Measurements from ENCODE around the gene B2M. TPM values are rescaled to one million over a fixed set of nuclear protein-coding genes. Genes with fewer than 3 reads are reported as not detected.
"Not testable (repeated sequence)": the region's sequence is repeated elsewhere in the genome, so short reads cannot be mapped to it uniquely, and the experiment has no call there.

Gene B2M
- total and polyA plus RNA-seq, 7 donors: 400 to 891 (median 577) TPM

DNA sequence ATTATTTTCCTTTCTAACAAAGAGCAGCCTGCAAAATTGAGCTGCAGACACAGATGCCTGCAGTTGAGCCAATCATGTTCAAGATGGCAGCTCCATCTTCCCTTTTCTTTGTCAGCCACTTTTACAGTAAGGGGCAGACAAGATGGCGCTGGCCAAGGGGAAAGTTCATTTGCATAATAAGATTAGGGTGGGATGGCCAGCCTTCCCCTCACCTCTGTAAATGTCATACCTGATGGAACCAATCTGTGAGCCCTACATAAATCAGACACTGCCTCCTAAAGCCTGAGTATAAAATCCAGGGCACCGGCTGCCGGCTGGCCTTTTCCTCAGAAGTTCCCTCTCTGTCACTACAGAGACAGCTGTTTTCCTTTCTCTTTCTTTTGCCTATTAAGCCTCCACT lies 16.0 kb upstream of the B2M start:
- H3K27ac ChIP-seq: no peak overlapping the region
- H3K9me3 ChIP-seq: no peaks in the 10 kb centered on the region
- H3K4me3 ChIP-seq: no peak overlapping the region
- H3K36me3 ChIP-seq (ENCODE audit: insufficient read depth in 1 of 2, low read depth in 1 of 2): no peaks in the 10 kb centered on the region
- TF ChIP-seq, protein P1, sequence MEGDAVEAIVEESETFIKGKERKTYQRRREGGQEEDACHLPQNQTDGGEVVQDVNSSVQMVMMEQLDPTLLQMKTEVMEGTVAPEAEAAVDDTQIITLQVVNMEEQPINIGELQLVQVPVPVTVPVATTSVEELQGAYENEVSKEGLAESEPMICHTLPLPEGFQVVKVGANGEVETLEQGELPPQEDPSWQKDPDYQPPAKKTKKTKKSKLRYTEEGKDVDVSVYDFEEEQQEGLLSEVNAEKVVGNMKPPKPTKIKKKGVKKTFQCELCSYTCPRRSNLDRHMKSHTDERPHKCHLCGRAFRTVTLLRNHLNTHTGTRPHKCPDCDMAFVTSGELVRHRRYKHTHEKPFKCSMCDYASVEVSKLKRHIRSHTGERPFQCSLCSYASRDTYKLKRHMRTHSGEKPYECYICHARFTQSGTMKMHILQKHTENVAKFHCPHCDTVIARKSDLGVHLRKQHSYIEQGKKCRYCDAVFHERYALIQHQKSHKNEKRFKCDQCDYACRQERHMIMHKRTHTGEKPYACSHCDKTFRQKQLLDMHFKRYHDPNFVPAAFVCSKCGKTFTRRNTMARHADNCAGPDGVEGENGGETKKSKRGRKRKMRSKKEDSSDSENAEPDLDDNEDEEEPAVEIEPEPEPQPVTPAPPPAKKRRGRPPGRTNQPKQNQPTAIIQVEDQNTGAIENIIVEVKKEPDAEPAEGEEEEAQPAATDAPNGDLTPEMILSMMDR (IDR thresholded peaks at IDR 0.05): no peak
- H3K27me3 ChIP-seq (ENCODE audit: insufficient read depth in 3 of 3, low read length in 2 of 3): peaks cover 0 to 4% (median 0%) of the 10 kb centered on the region in 3 donors
- ATAC-seq: no peak
- 38 to 41% (median 38%) methylated on average over 3 of the region's 3 CpGs for WGBS, 3 donors
- no peaks in the 10 kb centered on the region for H3K4me1 ChIP-seq
- intact Hi-C loops (cut with DNase I): no loop called here
- no peak for DNase-seq

DNA sequence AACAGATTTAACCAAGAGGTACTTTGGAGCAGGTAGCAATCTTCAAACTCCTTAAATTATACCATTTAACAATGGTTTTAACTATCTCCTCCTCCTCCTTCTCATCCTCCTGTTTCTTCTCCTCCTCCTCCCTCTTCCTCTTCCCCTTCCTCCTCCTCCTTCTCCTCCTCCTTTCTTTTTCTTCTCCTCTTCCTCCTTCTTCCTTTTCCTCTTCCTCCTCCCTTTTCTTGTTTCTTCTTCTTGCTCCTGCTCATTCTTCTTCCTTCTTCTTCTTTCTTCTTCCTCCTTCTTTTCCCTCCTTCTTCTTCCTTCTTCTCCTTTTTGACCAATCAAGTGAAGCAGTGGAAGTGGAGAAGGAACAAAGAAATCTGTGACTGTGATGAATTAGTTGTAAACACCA lies 14.3 kb upstream of the B2M start:
- DNase-seq (no peak), ATAC-seq (no peak)
- Histone ChIP-seq H3K36me3 (ENCODE audit: insufficient read depth in 1 of 2, low read depth in 1 of 2) (no peaks in the 10 kb centered on the region), H3K4me1 (no peaks in the 10 kb centered on the region), H3K9me3 (no peaks in the 10 kb centered on the region), H3K27ac (no peak overlapping the region), H3K4me3 (no peak overlapping the region), H3K27me3 (ENCODE audit: insufficient read depth in 3 of 3, low read length in 2 of 3) (peaks cover 0 to 4% (median 0%) of the 10 kb centered on the region in 3 donors)
- TF ChIP-seq, protein P1 (IDR thresholded peaks at IDR 0.05): no peak
- intact Hi-C loops (cut with DNase I): no loop called here

DNA sequence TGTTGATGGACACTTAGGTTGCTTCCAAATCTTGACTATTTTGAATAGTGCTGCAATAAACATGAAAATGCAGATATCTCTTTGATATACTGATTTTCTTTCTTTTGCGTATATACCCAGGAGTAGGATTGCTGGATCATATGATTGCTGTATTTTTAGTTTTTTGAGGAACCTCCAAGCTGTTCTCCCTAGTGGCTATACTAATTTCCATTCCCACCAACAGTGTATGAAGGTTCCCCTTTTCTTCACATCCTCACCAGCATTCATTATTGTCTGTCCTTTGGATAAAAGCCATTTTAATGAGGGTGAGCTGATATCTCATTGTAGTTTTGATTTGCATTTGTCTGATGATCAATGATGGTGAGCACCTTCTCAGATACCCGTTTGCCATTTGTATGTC lies 12.7 kb upstream of the B2M start:
- intact Hi-C loops (cut with DNase I): no loop called here
- Histone ChIP-seq H3K9me3 (no peaks in the 10 kb centered on the region), H3K36me3 (ENCODE audit: insufficient read depth in 1 of 2, low read depth in 1 of 2) (no peaks in the 10 kb centered on the region), H3K27me3 (ENCODE audit: insufficient read depth in 3 of 3, low read length in 2 of 3) (peaks cover 0 to 4% (median 0%) of the 10 kb centered on the region in 3 donors), H3K27ac (no peak overlapping the region), H3K4me3 (no peak overlapping the region), H3K4me1 (no peaks in the 10 kb centered on the region)
- WGBS, 3 donors: 79 to 90% (median 84%) methylated on average over 2 of the region's 2 CpGs
- no peak for ATAC-seq
- TF ChIP-seq, protein P1 (IDR thresholded peaks at IDR 0.05): no peak
- no peak for DNase-seq

DNA sequence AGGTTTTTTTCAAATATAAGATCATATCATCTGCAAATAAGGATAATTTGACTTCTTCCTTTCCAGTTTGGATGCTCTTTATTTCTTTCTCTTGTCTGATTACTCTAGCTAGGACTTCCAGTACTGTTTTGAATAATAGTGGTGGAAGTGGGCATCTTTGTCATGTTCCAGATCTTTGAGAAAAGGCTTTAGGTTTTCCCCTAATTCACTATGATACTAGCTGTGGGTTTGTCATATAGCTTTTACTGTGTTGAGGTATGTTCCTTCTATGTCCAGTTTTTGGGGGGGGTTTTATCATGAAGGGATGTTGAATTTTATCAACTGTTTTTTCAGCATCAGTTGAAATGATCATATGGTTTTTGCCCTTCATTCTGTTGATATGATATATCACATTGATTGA lies 10.6 kb upstream of the B2M start:
- H3K27ac ChIP-seq; DNase-seq; H3K36me3 ChIP-seq (ENCODE audit: insufficient read depth in 1 of 2, low read depth in 1 of 2); H3K4me1 ChIP-seq; H3K9me3 ChIP-seq; intact Hi-C loops (cut with DNase I); H3K27me3 ChIP-seq (ENCODE audit: insufficient read depth in 3 of 3, low read length in 2 of 3); ATAC-seq; H3K4me3 ChIP-seq: not testable (repeated sequence)

DNA sequence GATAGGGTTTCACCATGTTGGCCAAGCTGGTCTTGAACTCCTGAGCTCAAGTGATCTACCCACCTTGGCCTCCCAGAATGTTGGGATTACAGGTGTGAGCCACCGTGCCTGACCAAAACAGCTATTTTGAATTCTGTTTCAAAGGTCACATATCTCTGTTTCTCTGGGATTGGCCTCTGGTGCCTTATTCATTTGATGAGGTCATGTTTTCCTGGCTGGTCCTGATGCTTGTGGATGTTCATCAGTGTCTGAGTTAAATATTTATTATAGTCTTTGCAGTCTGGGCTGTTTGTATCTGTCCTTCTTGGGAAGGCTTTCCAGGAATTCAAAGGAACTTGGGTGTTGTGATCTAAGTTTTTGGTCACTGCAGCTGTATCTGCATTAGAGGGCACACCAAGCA lies 5.3 kb upstream of the B2M start:
- Histone ChIP-seq H3K27ac (no peak overlapping the region), H3K4me1 (no peaks in the 10 kb centered on the region), H3K4me3 (no peak overlapping the region), H3K9me3 (no peaks in the 10 kb centered on the region), H3K27me3 (ENCODE audit: insufficient read depth in 3 of 3, low read length in 2 of 3) (no peaks in the 10 kb centered on the region), H3K36me3 (ENCODE audit: insufficient read depth in 1 of 2, low read depth in 1 of 2) (no peaks in the 10 kb centered on the region)
- 46 to 68% (median 57%) methylated on average over 1 of the region's 1 CpG for WGBS, 3 donors
- TF ChIP-seq, protein P1 (IDR thresholded peaks at IDR 0.05): no peak
- ATAC-seq (no peak), DNase-seq (no peak)
- intact Hi-C loops (cut with DNase I): no loop called here

Data from psoas muscle (tissue), 8 donors.